Activated B cell treated with CpG ODN at 0.5 μM for 24 hours (primary cell): Measurements from ENCODE around the gene PPTC7. TPM values are rescaled to one million over a fixed set of nuclear protein-coding genes. Genes with fewer than 3 reads are reported as not detected.
"Not testable (repeated sequence)": the region's sequence is repeated elsewhere in the genome, so short reads cannot be mapped to it uniquely, and the experiment has no call there.

Experiments used
- ATAC-seq: fragments of 200-7000 bp; cut with Tn5 transposase; one replicate; pipeline ENCODE4 v1.10.0; 2021; ENCODE audit warnings: low read depth, mild to moderate bottlenecking, moderate library complexity
- CTCF ChIA-PET: fragments of 350-600 bp; sonication (Branson Sonifier 250); formaldehyde crosslinking; loops from one replicate; lab custom pipeline; 2021; ENCODE audit warnings: antibody characterized with exemption; lab: Charles Lee
- POLR2A ChIA-PET: fragments of 350-600 bp; sonication (Branson Sonifier 250); formaldehyde crosslinking; loops from one replicate; lab custom pipeline; 2021; ENCODE audit warnings: antibody characterized with exemption; lab: Charles Lee
- DNase-seq: peaks from one replicate; pipeline ENCODE4 v3.0.0; 2022
- H3K27ac Mint-ChIP-seq: one replicate; pipeline ENCODE4 v1.8.0; 2020; ENCODE audit warnings: mixed read lengths
- H3K27me3 Mint-ChIP-seq: one replicate; pipeline ENCODE4 v1.8.0; 2021; ENCODE audit warnings: mixed read lengths
- H3K36me3 Mint-ChIP-seq: one replicate; pipeline ENCODE4 v1.8.0; 2021; ENCODE audit warnings: low read depth, mixed read lengths
- H3K4me1 Mint-ChIP-seq: one replicate; pipeline ENCODE4 v1.8.0; 2021; ENCODE audit warnings: mixed read lengths
- H3K4me3 Mint-ChIP-seq: one replicate; pipeline ENCODE4 v1.8.0; 2020; ENCODE audit warnings: mild to moderate bottlenecking, mixed read lengths
- H3K9me3 Mint-ChIP-seq: one replicate; pipeline ENCODE4 v1.8.0; 2020; ENCODE audit warnings: mixed read lengths
- intact Hi-C: fragments of 100-400 bp; cut with micrococcal nuclease; formaldehyde crosslinking; loops from one replicate; pipeline ENCODE4 v1.15.1; 2024
- total RNA-seq: library from RNA; stranded (reverse); gene quantifications from 2 replicates; pipeline ENCODE4 v1.2.3, GENCODE V29; 2022
- TF ChIP-seq, protein P1 (sequence below): fragments of 200-600 bp; IDR thresholded peaks from one replicate; pipeline ENCODE4 v1.8.0; 2022; ENCODE audit warnings: antibody characterized with exemption, mild to moderate bottlenecking

The PPTC7 gene
- total RNA-seq, 1 donor from 2014 or later, result 40.8 TPM

DNA sequence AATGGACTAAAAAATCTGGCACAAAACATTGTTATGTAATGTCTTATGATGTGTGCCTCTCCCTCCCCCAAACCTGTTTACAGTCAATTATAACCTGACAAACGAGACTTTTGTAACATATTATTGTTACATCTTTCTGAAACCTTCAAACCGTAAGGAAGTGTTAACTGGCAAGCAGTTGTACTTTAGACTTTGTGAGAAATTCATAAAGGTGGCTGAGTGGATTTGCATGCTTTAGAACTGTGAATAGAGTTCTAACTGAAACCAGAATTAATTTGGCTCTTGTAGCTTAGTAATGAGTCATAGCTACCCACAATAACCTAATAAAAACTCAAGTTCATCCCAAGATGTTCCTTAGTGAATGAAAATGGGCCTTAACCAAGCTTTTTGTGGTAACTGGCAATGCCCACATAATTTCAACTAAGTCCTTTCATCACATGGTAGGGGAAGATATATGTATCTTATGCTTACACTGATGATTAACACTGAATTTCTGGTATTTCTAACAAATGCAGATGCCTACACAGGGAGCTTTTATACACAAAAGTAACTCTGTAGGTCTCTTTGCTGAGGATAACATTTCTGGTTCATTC lies 51.3 kb downstream of the PPTC7 start:
- Mint-ChIP-seq H3K4me1 (peaks cover 21% of the 10 kb centered on the region), H3K27ac (peak overlapping the region; percentile 65), H3K36me3 (peaks cover 58% of the 10 kb centered on the region), H3K4me3 (peak overlapping the region; percentile 44), H3K27me3 (no peaks in the 10 kb centered on the region), H3K9me3 (no peaks in the 10 kb centered on the region)
- ChIA-PET CTCF (interaction anchor here (1.4 to 3.8 kb wide), 2 partner anchors 69 to 82 kb away, joined by 3 to 21 read pairs; partner anchors contain the start of gene ARPC3), POLR2A (interaction anchor here (0.6 to 1.1 kb wide), 6 partner anchors 12 to 627 kb away, joined by 3 to 4 read pairs (median 3); partner anchors contain the start of genes ARPC3, FAM216A, GPN3 and RAD9B)
- TF ChIP-seq, protein P1, sequence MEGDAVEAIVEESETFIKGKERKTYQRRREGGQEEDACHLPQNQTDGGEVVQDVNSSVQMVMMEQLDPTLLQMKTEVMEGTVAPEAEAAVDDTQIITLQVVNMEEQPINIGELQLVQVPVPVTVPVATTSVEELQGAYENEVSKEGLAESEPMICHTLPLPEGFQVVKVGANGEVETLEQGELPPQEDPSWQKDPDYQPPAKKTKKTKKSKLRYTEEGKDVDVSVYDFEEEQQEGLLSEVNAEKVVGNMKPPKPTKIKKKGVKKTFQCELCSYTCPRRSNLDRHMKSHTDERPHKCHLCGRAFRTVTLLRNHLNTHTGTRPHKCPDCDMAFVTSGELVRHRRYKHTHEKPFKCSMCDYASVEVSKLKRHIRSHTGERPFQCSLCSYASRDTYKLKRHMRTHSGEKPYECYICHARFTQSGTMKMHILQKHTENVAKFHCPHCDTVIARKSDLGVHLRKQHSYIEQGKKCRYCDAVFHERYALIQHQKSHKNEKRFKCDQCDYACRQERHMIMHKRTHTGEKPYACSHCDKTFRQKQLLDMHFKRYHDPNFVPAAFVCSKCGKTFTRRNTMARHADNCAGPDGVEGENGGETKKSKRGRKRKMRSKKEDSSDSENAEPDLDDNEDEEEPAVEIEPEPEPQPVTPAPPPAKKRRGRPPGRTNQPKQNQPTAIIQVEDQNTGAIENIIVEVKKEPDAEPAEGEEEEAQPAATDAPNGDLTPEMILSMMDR, result no peak
- intact Hi-C loops, result no loop called here
- DNase-seq (no peak), ATAC-seq (peak; percentile 49)

DNA sequence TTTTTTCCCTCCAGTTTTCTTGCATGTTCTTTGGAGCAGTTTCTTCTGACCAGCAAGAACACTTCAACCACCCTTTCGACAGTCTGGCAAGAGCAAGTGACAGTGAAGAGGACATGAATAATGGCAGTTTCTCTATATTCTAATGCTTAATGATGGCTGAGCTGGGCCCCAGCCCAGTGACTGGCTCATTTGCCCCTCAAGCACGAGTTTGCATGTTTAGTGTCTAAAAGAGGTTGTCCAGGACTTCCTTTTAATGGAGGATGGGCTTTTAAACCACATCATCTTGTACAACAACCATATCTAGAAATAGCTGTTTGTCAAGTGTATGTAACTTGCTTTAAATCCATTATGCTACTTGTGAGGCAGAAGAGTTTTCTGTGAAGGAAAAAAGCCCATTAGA lies 52.6 kb downstream of the PPTC7 start:
- peak overlapping the region; percentile 18 for H3K27ac Mint-ChIP-seq
- no peaks in the 10 kb centered on the region for H3K27me3 Mint-ChIP-seq
- no peak for ATAC-seq
- H3K36me3 Mint-ChIP-seq, result peaks cover 45% of the 10 kb centered on the region
- H3K9me3 Mint-ChIP-seq, result no peaks in the 10 kb centered on the region
- ChIA-PET POLR2A (interaction anchor here (0.5 kb wide), 1 partner anchor 250 kb away, joined by 3 read pairs; no protein-coding TSS in a partner anchor), CTCF (no interaction called here)
- intact Hi-C loops, result no loop called here
- TF ChIP-seq, protein P1, result no peak
- no peak overlapping the region for H3K4me3 Mint-ChIP-seq
- no peak for DNase-seq
- H3K4me1 Mint-ChIP-seq, result peaks cover 21% of the 10 kb centered on the region

DNA sequence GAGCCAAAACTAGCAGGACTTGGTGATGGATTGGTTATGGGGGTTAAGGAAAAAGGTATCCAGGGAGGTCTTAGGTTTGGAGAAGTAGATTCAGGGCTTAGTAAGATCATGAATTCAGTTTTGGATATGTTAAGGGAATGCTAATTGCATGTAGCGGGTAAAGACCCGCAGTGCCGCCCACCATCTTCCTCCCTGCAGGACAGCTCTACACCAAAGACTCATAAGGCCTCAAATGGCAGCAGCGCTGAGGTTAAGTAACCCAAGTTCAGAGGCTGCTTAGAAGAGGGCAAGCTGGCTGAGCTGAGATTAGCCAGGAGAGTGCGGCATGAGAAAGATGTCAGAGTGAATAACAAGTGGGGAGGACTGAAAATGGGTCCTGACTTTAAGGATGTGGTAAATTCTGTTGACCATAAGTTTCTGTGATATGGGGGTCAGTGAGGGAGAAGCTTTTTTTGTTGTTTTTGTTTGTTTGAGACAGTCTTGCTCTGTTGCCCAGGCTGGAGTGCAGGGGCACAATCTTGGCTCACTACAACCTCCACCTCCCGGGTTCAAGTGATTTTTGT lies 54.8 kb downstream of the PPTC7 start:
- Mint-ChIP-seq H3K27ac (no peak overlapping the region), H3K4me1 (peaks cover 20% of the 10 kb centered on the region), H3K27me3 (no peaks in the 10 kb centered on the region), H3K36me3 (peaks cover 27% of the 10 kb centered on the region), H3K4me3 (no peak overlapping the region), H3K9me3 (no peaks in the 10 kb centered on the region)
- no peak for ATAC-seq
- TF ChIP-seq, protein P1, result no peak
- ChIA-PET POLR2A (interaction anchor here (1.4 kb wide), 1 partner anchor 78 kb away, joined by 3 read pairs; the partner anchor contains the start of gene ARPC3), CTCF (interaction anchor here (1.1 to 1.2 kb wide), 2 partner anchors 74 to 78 kb away, joined by 3 read pairs; partner anchors contain the start of gene ARPC3)
- DNase-seq, result no peak
- intact Hi-C loops, result no loop called here

DNA sequence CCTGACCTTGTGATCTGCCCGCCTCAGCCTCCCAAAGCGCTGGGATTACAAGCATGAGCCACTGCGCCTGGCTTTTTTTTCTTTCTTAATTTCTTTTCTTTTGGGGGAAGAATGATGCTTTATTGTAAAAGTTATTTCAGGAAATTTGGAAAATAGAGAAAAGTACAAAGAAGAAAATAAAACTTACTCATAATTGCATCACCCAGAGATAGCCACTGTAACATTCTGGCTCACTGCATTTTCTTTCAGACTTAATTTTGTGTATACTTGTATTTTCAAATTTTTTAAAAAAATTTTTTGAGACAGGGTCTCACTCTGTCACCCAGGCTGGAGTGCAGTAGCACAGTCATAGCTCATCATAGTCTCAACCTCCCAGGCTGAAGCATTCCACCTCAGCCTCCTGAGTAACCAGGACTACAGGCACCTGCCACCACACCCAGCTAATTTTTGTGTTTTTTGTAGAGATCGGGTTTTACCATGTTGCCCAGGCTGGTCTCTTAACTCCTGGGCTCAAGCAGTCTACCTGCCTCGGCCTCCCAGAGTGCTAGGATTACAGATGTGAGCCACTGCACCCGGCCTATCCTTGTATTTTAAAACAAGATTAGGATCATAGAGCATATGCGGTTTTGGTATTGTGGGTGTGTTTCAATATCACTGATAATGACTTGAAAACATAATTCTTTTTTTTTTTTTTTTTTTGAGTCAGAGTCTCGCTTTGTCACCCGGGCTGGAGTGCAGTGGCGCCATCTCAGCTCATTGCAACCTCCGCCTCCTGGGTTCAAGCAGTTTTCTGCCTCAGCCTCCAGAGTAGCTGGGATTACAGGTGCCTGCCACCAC lies 62.0 kb downstream of the PPTC7 start:
- H3K9me3 Mint-ChIP-seq, intact Hi-C loops, ATAC-seq, H3K4me3 Mint-ChIP-seq, H3K27ac Mint-ChIP-seq, H3K27me3 Mint-ChIP-seq, H3K4me1 Mint-ChIP-seq, POLR2A ChIA-PET, H3K36me3 Mint-ChIP-seq, DNase-seq, CTCF ChIA-PET: not testable (repeated sequence)

DNA sequence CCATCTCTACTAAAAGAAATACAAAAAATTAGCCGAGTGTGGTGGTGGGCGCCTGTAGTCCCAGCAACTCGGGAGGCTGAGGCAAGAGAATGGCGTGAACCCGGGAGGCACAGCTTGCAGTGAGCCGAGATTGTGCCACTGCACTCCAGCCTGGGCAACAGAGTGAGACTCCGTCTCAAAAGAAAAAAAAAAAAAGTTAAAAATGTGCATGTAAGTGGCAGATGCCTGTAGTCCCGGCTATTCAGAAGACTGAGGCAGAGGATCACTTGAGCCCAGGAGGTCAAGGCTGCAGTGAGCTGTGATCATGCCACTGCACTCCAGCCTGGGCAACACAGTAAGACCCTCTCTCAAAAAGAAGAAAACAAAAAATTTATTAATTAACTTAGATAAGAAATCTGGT lies 65.1 kb downstream of the PPTC7 start:
- CTCF ChIA-PET, result not testable (repeated sequence)

More for the DNA sequence above, 65.1 kb downstream of the PPTC7 start:
- H3K36me3 Mint-ChIP-seq, ATAC-seq, H3K4me1 Mint-ChIP-seq, H3K27me3 Mint-ChIP-seq, intact Hi-C loops, POLR2A ChIA-PET, H3K4me3 Mint-ChIP-seq, H3K9me3 Mint-ChIP-seq, DNase-seq, H3K27ac Mint-ChIP-seq: not testable (repeated sequence)
